Lower leg skin (tissue), 3 donors: ENCODE data around the gene DNAH14.

Source experiments
- CTCF ChIP-seq, 3 donors: fragments of 450-650 bp; IDR thresholded peaks; one replicate each; pipeline ENCODE4 v1.5.1; 2016; ENCODE audit warnings: antibody characterized with exemption in 3 of 3, mild to moderate bottlenecking in 3 of 3, moderate library complexity in 2 of 3
- POLR2A ChIP-seq, 2 donors: fragments of 450-650 bp; IDR thresholded peaks; one replicate each; pipeline ENCODE4 v1.6.1; 2016 to 2017; ENCODE audit warnings: antibody characterized with exemption in 2 of 2, mild to moderate bottlenecking in 1 of 2, moderate library complexity in 1 of 2

DNA sequence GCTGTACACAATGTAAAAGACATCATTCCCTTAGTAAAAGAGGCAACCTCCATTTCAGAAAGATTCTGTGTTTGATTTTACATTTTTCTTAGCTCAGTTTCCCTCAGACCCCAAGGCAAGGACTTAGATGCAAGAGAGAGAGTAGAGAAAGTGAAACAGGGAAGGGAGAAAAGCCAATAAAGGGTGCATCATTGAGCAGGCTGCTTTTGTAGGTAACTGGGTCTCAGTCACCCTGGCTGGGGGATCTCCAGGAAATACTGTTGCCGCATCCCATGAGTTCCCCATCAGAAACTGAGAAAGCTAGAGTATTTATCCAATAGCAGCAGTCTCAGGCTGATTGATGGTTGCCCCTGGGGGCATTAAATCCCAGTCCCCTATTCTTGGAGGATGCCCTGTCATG, 23.1 kb upstream of the DNAH14 start:
- TF ChIP-seq POLR2A (IDR thresholded peaks at IDR 0.05) (no peak), CTCF (IDR thresholded peaks at IDR 0.05) (no peak)
